SU-DHL-6 (cell line): ENCODE measurements around the gene TRO.

Source experiments
- H2AFZ ChIP-seq: fragments of 200-600 bp; sonication (generic); 2 replicates; pipeline ENCODE4 v1.6.1; 2014; ENCODE audit warnings: low read depth, mild to moderate bottlenecking, moderate library complexity, mixed read lengths, antibody characterized with exemption, low read length; ENCODE audit not compliant: severe bottlenecking
- H3F3A ChIP-seq: fragments of 200-600 bp; shearing (Covaris generic); 2 replicates; pipeline ENCODE4 v1.6.0; 2016; ENCODE audit warnings: antibody characterized with exemption, mild to moderate bottlenecking; ENCODE audit not compliant: insufficient read depth
- H3K27ac ChIP-seq: fragments of 200-600 bp; sonication (generic); 2 replicates; pipeline ENCODE4 v1.5.1; 2016; ENCODE audit warnings: low read depth, mild to moderate bottlenecking, low read length, moderate library complexity, mixed read lengths
- H3K27me3 ChIP-seq: fragments of 200-600 bp; sonication (generic), shearing (Covaris generic); 2 replicates; pipeline ENCODE4 v1.6.0; 2014; ENCODE audit warnings: mild to moderate bottlenecking, low read length
- H3K36me3 ChIP-seq: fragments of 200-600 bp; sonication (generic); 2 replicates; pipeline ENCODE4 v1.6.1; 2014; ENCODE audit warnings: mild to moderate bottlenecking, low read length, mixed read lengths
- H3K4me2 ChIP-seq: fragments of 300-600, 200-600 bp; shearing (Covaris generic), sonication (generic); 2 replicates; pipeline ENCODE4 v1.6.0; 2014; ENCODE audit warnings: low read length, low read depth, mild to moderate bottlenecking; ENCODE audit not compliant: poor library complexity, severe bottlenecking
- H3K4me3 ChIP-seq: fragments of 200-600 bp; sonication (generic); 2 replicates; pipeline ENCODE4 v1.5.1; 2014; ENCODE audit warnings: antibody characterized with exemption, low read length, mild to moderate bottlenecking, mixed read lengths; ENCODE audit not compliant: insufficient read depth, poor library complexity, severe bottlenecking
- H3K79me2 ChIP-seq: fragments of 200-600 bp; sonication (generic); 2 replicates; pipeline ENCODE4 v1.6.1; 2014; ENCODE audit warnings: mild to moderate bottlenecking, low read length, moderate library complexity; ENCODE audit not compliant: insufficient read depth
- H3K9ac ChIP-seq: fragments of 200-600 bp; sonication (generic); 2 replicates; pipeline ENCODE4 v1.7.0; 2014; ENCODE audit warnings: mild to moderate bottlenecking, low read length
- H3K9me2 ChIP-seq: fragments of 200-600 bp; sonication (generic); replicated peaks from 2 replicates; pipeline ENCODE4 v1.6.1; 2014; ENCODE audit warnings: low read length; ENCODE audit not compliant: insufficient read depth
- H3K9me3 ChIP-seq: fragments of 200-600 bp; sonication (generic); 2 replicates; pipeline ENCODE4 v1.6.1; 2014; ENCODE audit warnings: low read length, mixed read lengths; ENCODE audit not compliant: insufficient read depth
- H4K20me1 ChIP-seq: fragments of 200-600 bp; sonication (generic); 2 replicates; pipeline ENCODE4 v1.6.1; 2014; ENCODE audit warnings: low read depth, mild to moderate bottlenecking, antibody characterized with exemption, low read length, moderate library complexity, mixed read lengths
- CTCF ChIP-seq: fragments of 200-600 bp; sonication (generic); IDR thresholded peaks from one replicate; pipeline ENCODE4 v1.5.1; 2017; ENCODE audit warnings: antibody characterized with exemption, mild to moderate bottlenecking, low read length, moderate library complexity; ENCODE audit not compliant: insufficient read depth, poor library complexity, severe bottlenecking
- EZH2phosphoT487 ChIP-seq: fragments of 200-600 bp; sonication (generic), shearing (Covaris generic); conservative IDR thresholded peaks from 2 replicates; pipeline ENCODE4 v1.6.1; 2018; ENCODE audit warnings: mild to moderate bottlenecking, antibody characterized with exemption, low read length, moderate library complexity, mixed read lengths

Gene TRO

GRCh38 chrX:54934890-54935289 is 14.3 kb downstream of the TRO start:
- no peaks in the 10 kb centered on the region for H4K20me1 ChIP-seq
- H3K4me3 ChIP-seq = no peak overlapping the region
- H3K27ac ChIP-seq = no peak overlapping the region
- H3K9ac ChIP-seq = no peak overlapping the region
- no peaks in the 10 kb centered on the region for H3K36me3 ChIP-seq
- H2AFZ ChIP-seq = no peak overlapping the region
- H3K79me2 ChIP-seq = no peaks in the 10 kb centered on the region
- TF ChIP-seq CTCF (no peak), EZH2phosphoT487 (no peak)
- no peaks in the 10 kb centered on the region for H3K9me3 ChIP-seq
- H3K9me2 ChIP-seq = no peaks in the 10 kb centered on the region
- no peaks in the 10 kb centered on the region for H3F3A ChIP-seq
- H3K4me2 ChIP-seq = no peak overlapping the region
- H3K27me3 ChIP-seq = no peaks in the 10 kb centered on the region

GRCh38 chrX:54935306-54935705 is 14.7 kb downstream of the TRO start:
- Histone ChIP-seq H3K9ac (no peak overlapping the region), H4K20me1 (no peaks in the 10 kb centered on the region), H3K27me3 (no peaks in the 10 kb centered on the region), H3K4me2 (no peak overlapping the region), H3K9me2 (no peaks in the 10 kb centered on the region), H3K27ac (no peak overlapping the region), H3K36me3 (no peaks in the 10 kb centered on the region), H2AFZ (no peak overlapping the region), H3K9me3 (no peaks in the 10 kb centered on the region), H3F3A (no peaks in the 10 kb centered on the region), H3K4me3 (no peak overlapping the region), H3K79me2 (no peaks in the 10 kb centered on the region)
- TF ChIP-seq CTCF (no peak), EZH2phosphoT487 (no peak)

- Histone ChIP-seq H3K27me3 (no peaks in the 10 kb centered on the region), H2AFZ (no peak overlapping the region), H3K9me3 (no peaks in the 10 kb centered on the region), H3K4me3 (no peak overlapping the region), H4K20me1 (no peaks in the 10 kb centered on the region), H3K79me2 (no peaks in the 10 kb centered on the region), H3K36me3 (no peaks in the 10 kb centered on the region), H3K4me2 (no peak overlapping the region), H3F3A (no peaks in the 10 kb centered on the region), H3K27ac (no peak overlapping the region), H3K9me2 (no peaks in the 10 kb centered on the region), H3K9ac (no peak overlapping the region)
- TF ChIP-seq CTCF (no peak), EZH2phosphoT487 (no peak)
Observed at GRCh38 chrX:54937416-54937815, 16.8 kb downstream of the TRO start.

- Histone ChIP-seq H3K36me3 (no peaks in the 10 kb centered on the region), H3K4me2 (no peak overlapping the region), H4K20me1 (no peaks in the 10 kb centered on the region), H3K27ac (no peak overlapping the region), H3F3A (no peaks in the 10 kb centered on the region), H3K9me2 (no peaks in the 10 kb centered on the region), H3K9me3 (no peaks in the 10 kb centered on the region), H3K79me2 (no peaks in the 10 kb centered on the region), H3K27me3 (no peaks in the 10 kb centered on the region), H3K4me3 (no peak overlapping the region), H3K9ac (no peak overlapping the region), H2AFZ (no peak overlapping the region)
- no peak for TF ChIP-seq EZH2phosphoT487
- TF ChIP-seq CTCF = no peak
Observed at GRCh38 chrX:54944816-54945215, 24.2 kb downstream of the TRO start.
